HG02981 (cell line): ENCODE measurements around the gene TGFBR2.

Source experiments
- ATAC-seq: cut with Tn5 transposase; IDR thresholded peaks from one replicate; pipeline ENCODE4 v1.9.1; 2021; ENCODE audit warnings: mild to moderate bottlenecking, moderate library complexity; ENCODE audit not compliant: unreplicated experiment

Gene TGFBR2

GRCh38 chr3:30688776-30689641 lies 82.6 kb downstream of the TGFBR2 start:
- ATAC-seq: no peak

- ATAC-seq: no peak
Measured at GRCh38 chr3:30690199-30690598, 83.8 kb downstream of the TGFBR2 start.

GRCh38 chr3:30691249-30691880 lies 85.0 kb downstream of the TGFBR2 start:
- ATAC-seq: no peak

- ATAC-seq: no peak
Measured at GRCh38 chr3:30691944-30692343, 85.5 kb downstream of the TGFBR2 start.

- no peak for ATAC-seq
Measured at GRCh38 chr3:30692498-30693130, 86.2 kb downstream of the TGFBR2 start.

- ATAC-seq: peak; percentile 89
Measured at GRCh38 chr3:30693470-30694120, 87.2 kb downstream of the TGFBR2 start.

GRCh38 chr3:30694148-30694547 lies 87.7 kb downstream of the TGFBR2 start:
- ATAC-seq: no peak

DNA sequence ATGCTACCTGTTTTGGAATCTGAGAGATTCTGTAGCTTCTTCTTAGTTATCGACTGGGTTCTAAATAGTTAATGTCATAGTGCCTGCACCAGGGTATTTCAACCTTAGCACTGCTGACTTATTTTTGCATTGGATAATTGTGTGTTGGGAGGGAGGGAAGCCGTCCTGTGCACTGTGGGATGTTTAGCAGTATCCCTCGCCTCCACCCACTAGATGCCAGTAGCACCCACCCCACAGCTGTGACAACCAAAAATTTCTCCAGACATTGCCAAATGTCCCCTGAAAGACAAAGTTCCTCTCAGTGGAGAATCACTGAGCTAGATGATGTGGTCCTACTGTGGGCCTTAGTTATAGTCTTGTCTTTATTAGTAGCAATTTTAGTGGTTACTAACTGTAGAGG lies 88.3 kb downstream of the TGFBR2 start:
- ATAC-seq: no peak

GRCh38 chr3:30695302-30696061 lies 89.1 kb downstream of the TGFBR2 start:
- no peak for ATAC-seq

DNA sequence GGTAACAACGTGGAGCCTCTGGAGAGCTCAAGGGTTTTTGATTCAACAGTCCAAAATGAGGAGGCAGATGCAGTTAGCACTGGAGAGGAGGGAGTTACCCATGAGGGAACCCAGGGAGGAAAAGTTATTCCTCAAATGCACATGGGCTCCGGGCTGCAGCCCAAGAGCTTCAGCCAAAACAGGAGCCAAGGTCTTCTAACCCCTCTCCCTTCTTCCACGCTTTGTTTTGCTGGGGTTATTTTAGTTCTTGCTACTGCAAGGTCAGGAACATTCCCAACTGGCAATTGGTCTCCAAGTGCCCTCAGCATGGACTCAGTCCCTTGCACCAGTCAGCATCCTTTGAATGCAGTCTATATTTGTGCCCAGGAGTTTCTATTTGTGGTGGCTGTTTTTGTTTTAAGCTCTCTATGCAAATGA lies 90.0 kb downstream of the TGFBR2 start:
- ATAC-seq: no peak

GRCh38 chr3:30696896-30697295 lies 90.5 kb downstream of the TGFBR2 start:
- ATAC-seq: no peak

DNA sequence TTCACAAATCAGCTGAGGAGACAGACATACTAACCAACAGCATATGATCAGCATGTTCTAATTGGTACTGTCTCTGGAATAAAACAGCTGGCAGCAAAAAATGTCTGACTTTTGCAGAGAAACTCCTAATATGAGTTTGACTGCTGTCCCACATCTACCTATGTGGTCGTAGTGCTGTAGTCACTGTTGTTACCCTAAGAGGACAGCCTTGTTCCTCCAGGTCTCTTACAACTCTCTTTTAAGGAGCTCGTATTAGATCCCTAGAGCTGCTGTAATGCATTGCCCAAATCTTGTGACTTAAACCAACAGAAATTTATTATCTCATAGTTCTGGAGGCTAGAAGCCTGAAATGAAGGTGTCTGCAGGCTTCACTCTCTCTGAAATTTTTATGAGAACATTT lies 92.1 kb downstream of the TGFBR2 start:
- ATAC-seq: no peak

DNA sequence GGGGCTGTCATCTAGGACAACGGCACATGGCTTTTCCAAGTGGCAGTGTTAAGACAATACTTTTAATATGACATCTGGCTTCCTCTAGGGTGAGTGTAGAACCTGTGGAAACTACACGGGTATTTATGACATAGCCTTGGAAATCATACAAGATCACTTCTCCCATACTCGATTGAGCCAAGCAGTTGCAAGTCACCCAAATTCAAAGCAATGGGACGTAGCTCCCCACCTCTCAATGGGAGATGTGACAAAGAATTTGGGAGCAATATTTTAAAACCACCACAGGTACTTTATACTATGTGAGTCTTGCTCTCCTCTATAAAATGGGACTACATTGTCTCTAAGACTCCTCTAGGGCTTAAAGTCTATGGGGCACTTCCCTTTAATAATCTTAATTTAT lies 93.5 kb downstream of the TGFBR2 start:
- no peak for ATAC-seq

- ATAC-seq: no peak
Measured at GRCh38 chr3:30700702-30701321, 94.4 kb downstream of the TGFBR2 start.

DNA sequence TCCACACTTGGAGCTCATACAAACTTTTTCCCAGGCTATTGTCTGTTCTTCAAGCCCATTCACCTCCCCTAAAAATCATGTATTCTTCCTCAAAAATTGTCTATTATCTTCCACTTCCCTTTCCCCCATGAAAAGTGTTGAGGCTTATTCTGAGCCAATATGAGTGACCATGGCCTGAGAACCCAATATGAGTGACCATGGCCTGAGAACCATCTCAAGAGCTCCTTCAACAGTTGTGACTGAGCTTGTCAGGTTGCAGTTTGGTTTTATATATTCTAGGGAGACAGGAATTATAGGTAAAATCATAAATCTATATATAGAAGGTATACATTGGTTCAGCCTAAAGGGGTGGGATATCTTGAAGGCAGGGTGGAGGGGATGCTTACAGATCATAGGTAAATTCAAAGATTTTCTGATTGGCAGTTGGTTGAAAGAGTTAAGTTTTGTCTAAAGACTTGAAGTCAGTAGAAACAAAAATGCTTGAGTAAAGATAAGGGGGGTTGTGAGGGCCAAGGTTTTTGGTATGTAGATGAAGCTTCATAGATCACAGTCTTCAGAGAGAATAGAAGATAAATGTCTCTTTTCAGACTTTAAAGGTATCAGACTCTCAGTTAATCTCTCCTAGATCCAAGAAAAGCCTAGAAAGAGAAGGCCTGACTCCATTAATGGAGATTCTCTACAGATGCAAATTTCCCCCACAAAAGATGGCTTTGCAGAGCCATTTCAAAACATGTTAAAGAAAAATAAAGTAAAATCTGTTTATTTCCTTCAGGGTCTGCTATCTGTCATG lies 95.8 kb downstream of the TGFBR2 start:
- ATAC-seq: no peak

DNA sequence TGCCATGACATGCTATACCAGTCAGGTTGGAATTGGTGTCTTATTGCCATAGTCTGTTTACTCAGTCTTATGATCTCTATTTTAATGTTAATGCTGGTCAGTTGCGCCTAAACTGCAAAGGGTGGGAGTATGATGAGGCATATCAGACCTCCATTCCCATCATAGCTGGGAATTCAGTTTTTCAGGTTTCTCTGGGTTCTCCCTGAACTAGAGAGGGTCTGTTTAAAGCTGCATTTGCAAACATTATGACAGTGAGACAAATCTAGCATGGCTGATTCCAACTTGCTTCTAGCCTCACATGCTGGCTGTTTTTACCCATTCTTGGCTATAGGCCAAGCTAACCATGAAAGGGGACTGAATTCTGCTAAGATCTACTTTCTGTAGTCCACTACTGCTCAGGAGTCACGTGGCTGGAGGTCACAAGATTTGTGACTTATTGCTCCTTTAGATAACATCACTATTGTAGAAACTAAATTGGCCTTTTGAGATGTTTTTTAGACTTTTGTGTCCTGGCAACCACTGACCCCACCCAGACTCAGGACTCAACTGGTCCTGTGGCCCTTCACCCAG lies 96.5 kb downstream of the TGFBR2 start:
- ATAC-seq: no peak

GRCh38 chr3:30704931-30705890 lies 98.8 kb downstream of the TGFBR2 start:
- ATAC-seq: no peak

- ATAC-seq: no peak
Measured at GRCh38 chr3:30707825-30708224, 101.4 kb downstream of the TGFBR2 start.
